IMR-90 (cell line): ENCODE results near the gene ATXN3L. TPM values are rescaled to one million over a fixed set of nuclear protein-coding genes. Genes with fewer than 3 reads are reported as not detected.

Experiments used
- ATAC-seq: fragments of 200-7000 bp; cut with Tn5 transposase; 2 replicates; pipeline ENCODE4 v1.9.1; 2020; ENCODE audit warnings: low read depth, mild to moderate bottlenecking, moderate library complexity
- BruUV-seq: library from RNA; stranded (reverse); fragments of 400-500 nt; replicated peaks from 2 replicates; lab custom pipeline; 2021; lab: Mats Ljungman, UMichigan
- CTCF ChIA-PET: fragments of 300-600 bp; formaldehyde crosslinking; extraction: SDS; loops from one replicate; lab custom pipeline; 2021; ENCODE audit warnings: antibody characterized with exemption; lab: Yijun Ruan, JAX
- POLR2A ChIA-PET: fragments of 300-600 bp; sonication (Branson Sonifier 250); formaldehyde crosslinking; loops from one replicate; lab custom pipeline; 2022; ENCODE audit warnings: antibody characterized with exemption; ENCODE audit not compliant: unreplicated experiment; lab: Charles Lee
- DNase-seq: peaks from one replicate; pipeline ENCODE4 v3.0.0; 2013
- H2AFZ ChIP-seq: replicated peaks from 2 replicates; pipeline ENCODE3; 2013; ENCODE audit warnings: low read length, mild to moderate bottlenecking; ENCODE audit not compliant: poor library complexity
- H2AK5ac ChIP-seq: 2 replicates; pipeline ENCODE4 v1.6.1; 2013; ENCODE audit warnings: low read depth, low read length, inconsistent platforms
- H2AK9ac ChIP-seq: replicated peaks from 2 replicates; pipeline ENCODE3; 2013; ENCODE audit warnings: mild to moderate bottlenecking, low read depth, low read length, moderate library complexity; ENCODE audit not compliant: poor library complexity
- H2BK120ac ChIP-seq: 2 replicates; pipeline ENCODE4 v1.6.1; 2013; ENCODE audit warnings: low read depth, low read length, inconsistent platforms
- H2BK15ac ChIP-seq: 3 replicates; pipeline ENCODE4 v1.6.1; 2013; ENCODE audit warnings: low read depth, low read length, inconsistent platforms
- H2BK20ac ChIP-seq: 2 replicates; pipeline ENCODE4 v1.6.1; 2013; ENCODE audit warnings: low read depth, mild to moderate bottlenecking, inconsistent platforms, low read length, moderate library complexity
- H2BK5ac ChIP-seq: 2 replicates; pipeline ENCODE4 v1.6.1; 2013; ENCODE audit warnings: mild to moderate bottlenecking, low read depth, low read length, inconsistent platforms; ENCODE audit not compliant: poor library complexity, severe bottlenecking
- H3K14ac ChIP-seq: replicated peaks from 2 replicates; pipeline ENCODE4 v1.6.1; 2013; ENCODE audit warnings: low read depth, low read length, inconsistent platforms
- H3K18ac ChIP-seq: 2 replicates; pipeline ENCODE4 v1.6.1; 2013; ENCODE audit warnings: low read depth, low read length, control low read depth
- H3K23ac ChIP-seq: 2 replicates; pipeline ENCODE4 v1.6.1; 2013; ENCODE audit warnings: low read depth, low read length, inconsistent platforms
- H3K27ac ChIP-seq: 2 replicates; pipeline ENCODE4 v1.5.1; 2013; ENCODE audit warnings: mild to moderate bottlenecking, control low read depth, low read length; ENCODE audit not compliant: insufficient read depth
- H3K27me3 ChIP-seq: 2 replicates; pipeline ENCODE4 v1.6.1; 2013; ENCODE audit warnings: low read length; ENCODE audit not compliant: control insufficient read depth, insufficient read depth
- H3K36me3 ChIP-seq: 2 replicates; pipeline ENCODE4 v1.6.1; 2013; ENCODE audit warnings: low read length, mixed read lengths; ENCODE audit not compliant: control insufficient read depth, insufficient read depth
- H3K4ac ChIP-seq: 2 replicates; pipeline ENCODE4 v1.6.1; 2013; ENCODE audit warnings: low read depth, low read length, inconsistent platforms
- H3K4me1 ChIP-seq: 2 replicates; pipeline ENCODE4 v1.6.1; 2013; ENCODE audit warnings: low read length, mixed read lengths; ENCODE audit not compliant: control insufficient read depth, insufficient read depth
- H3K4me2 ChIP-seq: 2 replicates; pipeline ENCODE4 v1.6.1; 2013; ENCODE audit warnings: low read depth, mild to moderate bottlenecking, control low read depth, low read length, moderate library complexity
- H3K4me3 ChIP-seq: 2 replicates; pipeline ENCODE4 v1.5.1; 2013; ENCODE audit warnings: low read depth, mild to moderate bottlenecking, control low read depth, low read length, moderate library complexity; ENCODE audit not compliant: insufficient read depth
- H3K56ac ChIP-seq: 2 replicates; pipeline ENCODE4 v1.6.1; 2013; ENCODE audit warnings: low read length, inconsistent platforms; ENCODE audit not compliant: insufficient read depth; ENCODE audit errors: extremely low read depth
- H3K79me1 ChIP-seq, 2 experiments: 2 replicates each; pipeline ENCODE4 v1.6.1; 2013; ENCODE audit warnings: low read length in 2 of 2, inconsistent platforms in 1 of 2, low read depth in 1 of 2
- H3K9ac ChIP-seq: 2 replicates; pipeline ENCODE4 v1.6.1; 2013; ENCODE audit warnings: low read depth, low read length, control low read depth
- H3K9me1 ChIP-seq: 2 replicates; pipeline ENCODE4 v1.6.1; 2013; ENCODE audit warnings: low read length, inconsistent platforms; ENCODE audit not compliant: insufficient read depth
- H3K9me3 ChIP-seq: 2 replicates; pipeline ENCODE4 v1.6.1; 2013; ENCODE audit warnings: low read length; ENCODE audit not compliant: control insufficient read depth, insufficient read depth
- H4K20me1 ChIP-seq: 2 replicates; pipeline ENCODE4 v1.6.1; 2013; ENCODE audit warnings: low read length, inconsistent platforms; ENCODE audit not compliant: insufficient read depth
- H4K5ac ChIP-seq: 2 replicates; pipeline ENCODE4 v1.6.1; 2013; ENCODE audit warnings: mild to moderate bottlenecking, low read depth, low read length, control low read depth
- H4K8ac ChIP-seq, 2 experiments: 2 replicates each; pipeline ENCODE4 v1.6.1; 2013; ENCODE audit warnings: low read depth in 2 of 2, low read length in 2 of 2, control low read depth in 1 of 2, inconsistent platforms in 1 of 2
- H4K91ac ChIP-seq: 2 replicates; pipeline ENCODE4 v1.6.1; 2013; ENCODE audit warnings: low read depth, low read length, inconsistent platforms; ENCODE audit not compliant: insufficient read depth
- BHLHE40 ChIP-seq: fragments of 150-350 bp; IDR thresholded peaks from 2 replicates; pipeline ENCODE4 v1.6.1; 2016; ENCODE audit warnings: mild to moderate bottlenecking, low read depth, low read length
- CEBPB ChIP-seq: IDR thresholded peaks from 2 replicates; pipeline ENCODE4 v1.6.1; 2012; ENCODE audit warnings: low read depth, low read length, improper control_type of control experiment
- CHD1 ChIP-seq: IDR thresholded peaks from 2 replicates; pipeline ENCODE4 v1.6.1; 2012; ENCODE audit warnings: low read depth, low read length, improper control_type of control experiment
- FOS ChIP-seq: fragments of 150-350 bp; IDR thresholded peaks from 2 replicates; pipeline ENCODE4 v1.6.1; 2016; ENCODE audit warnings: low read depth, low read length
- MAZ ChIP-seq: IDR thresholded peaks from 2 replicates; pipeline ENCODE4 v1.6.1; 2012; ENCODE audit warnings: low read depth, mild to moderate bottlenecking, low read length, improper control_type of control experiment, moderate library complexity, borderline replicate concordance
- MXI1 ChIP-seq: IDR thresholded peaks from 2 replicates; pipeline ENCODE4 v1.6.1; 2012; ENCODE audit warnings: low read depth, mild to moderate bottlenecking, low read length, moderate library complexity, borderline replicate concordance
- NFE2L2 ChIP-seq: fragments of 150-350 bp; IDR thresholded peaks from 2 replicates; pipeline ENCODE4 v1.6.1; 2016; ENCODE audit warnings: low read depth, mild to moderate bottlenecking, low read length
- POLR2A ChIP-seq: IDR thresholded peaks from 2 replicates; pipeline ENCODE4 v1.6.1; 2012; ENCODE audit warnings: mild to moderate bottlenecking, low read depth, low read length
- RAD21 ChIP-seq: IDR thresholded peaks from 2 replicates; pipeline ENCODE4 v1.6.1; 2012; ENCODE audit warnings: low read length, improper control_type of control experiment
- SMC3 ChIP-seq: fragments of 150-350 bp; IDR thresholded peaks from 2 replicates; pipeline ENCODE4 v1.6.1; 2016; ENCODE audit warnings: low read depth, mild to moderate bottlenecking, antibody characterized with exemption, low read length, moderate library complexity
- USF2 ChIP-seq: fragments of 150-350 bp; IDR thresholded peaks from 2 replicates; pipeline ENCODE4 v1.6.1; 2017; ENCODE audit warnings: mild to moderate bottlenecking, antibody characterized with exemption, low read length, low read depth
- WGBS, 2 experiments: methylation state at CpG; one replicate each; pipeline versions ENCODE4 v1.1.5 to v1.1.7; 2013; ENCODE audit warnings: missing lambda C conversion rate in 2 of 2; ENCODE audit not compliant: insufficient read length in 1 of 2; ENCODE audit errors: extremely low coverage in 2 of 2; 5-methylcytosine and 5-hydroxymethylcytosine counted together
- dilution Hi-C: fragments of 300-500 bp; cut with HindIII; formaldehyde crosslinking; loops from one replicate; pipeline ENCODE4 v1.14.3; 2018; ENCODE audit warnings: low sequenced_read_pairs; ENCODE audit not compliant: unreplicated experiment
- in situ Hi-C: fragments of 300-500 bp; cut with MboI; formaldehyde crosslinking; loops from 3 replicates; pipeline ENCODE4 v1.14.3; 2019; ENCODE audit warnings: low sequenced_read_pairs, inconsistent platforms, mixed read lengths
- intact Hi-C: fragments of 100-400 bp; cut with micrococcal nuclease; formaldehyde crosslinking; loops from 2 replicates; pipeline ENCODE4 v1.10.0; 2022
- polyA plus RNA-seq, 3 experiments: library from polyadenylated mRNA; depleted of rRNA; stranded (reverse); fragments of >200 nt; gene quantifications; 2 replicates each; pipeline ENCODE4 v1.2.3, GENCODE V29; 2012; ENCODE audit warnings: low replicate concordance in 1 of 3
- total RNA-seq: library from RNA; depleted of rRNA; stranded (reverse); fragments of >200 nt; gene quantifications from 2 replicates; pipeline ENCODE4 v1.2.3, GENCODE V29; 2012

The ATXN3L gene
- total and polyA plus RNA-seq, 2 of the 4 experiments (the other 2 are of a cell fraction): not detected

- Histone ChIP-seq H2AK9ac (no peak overlapping the region), H4K91ac (peak overlapping the region; percentile 61), H3K4me2 (no peak overlapping the region), H3K56ac (no peak overlapping the region), H3K18ac (peak overlapping the region; percentile 29; the same call in 1 of the 2 replicates), H3K27ac (peak overlapping the region; percentile 27; the same call in 1 of the 2 replicates), H4K20me1 (no peaks in the 10 kb centered on the region), H3K9me1 (0 out of 2 replicates have a peak, but pooled peaks cover 3% of the 10 kb centered on the region), H3K36me3 (no peaks in the 10 kb centered on the region), H3K9me3 (no peaks in the 10 kb centered on the region), H2BK20ac (peak overlapping the region; percentile 4; the same call in 1 of the 2 replicates), H2BK15ac (no peak overlapping the region), H3K4me1 (peaks cover 5% of the 10 kb centered on the region), H2BK120ac (peak overlapping the region; percentile 54; the same call in 1 of the 2 replicates), H3K4me3 (no peak overlapping the region), H3K23ac (no peak overlapping the region), H2BK5ac (peak overlapping the region; percentile 55), H3K9ac (no peak overlapping the region), H2AK5ac (no peak overlapping the region; the same call in 1 of the 2 replicates), H4K8ac (peak overlapping the region in 1 of 2 experiments; percentile 4; a peak in 1 of 4 replicates), H3K79me1 (no peaks in the 10 kb centered on the region), H2AFZ (no peak overlapping the region), H4K5ac (peak overlapping the region; percentile 78), H3K4ac (no peak overlapping the region; the same call in 1 of the 2 replicates), H3K27me3 (no peaks in the 10 kb centered on the region), H3K14ac (no peak overlapping the region)
- ChIA-PET POLR2A (no interaction called here), CTCF (interaction anchor here (0.6 kb wide), 1 partner anchor 322 kb away, joined by 6 read pairs; no protein-coding TSS in a partner anchor)
- in situ Hi-C loops (no loop called here), intact Hi-C loops (no loop called here), dilution Hi-C loops (no loop called here)
- no TSS peak for BruUV-seq
- TF ChIP-seq USF2 (no peak), CEBPB (no peak), CHD1 (no peak), MXI1 (no peak), POLR2A (no peak), RAD21 (0 out of 2 replicates have a peak, but pooled peaks have one; percentile 8), BHLHE40 (no peak), FOS (no peak), NFE2L2 (no peak), SMC3 (0 out of 2 replicates have a peak, but pooled peaks have one; percentile 8), MAZ (no peak)
- DNase-seq (peak; percentile 47), ATAC-seq (no peak)
- WGBS, 2 experiments: no CpG with 5 or more reads among the region's 3 CpGs
Measured at GRCh38 chrX:13341491-13342101, 21.7 kb upstream of the ATXN3L start.
